Measurements from ENCODE around the gene INPP5D. TPM values are rescaled to one million over a fixed set of nuclear protein-coding genes. Genes with fewer than 3 reads are reported as not detected.

The INPP5D gene
- polyA plus RNA-seq, 2 of the 4 experiments (the other 2 are of a cell fraction), result 0.26 to 0.53 TPM

DNA sequence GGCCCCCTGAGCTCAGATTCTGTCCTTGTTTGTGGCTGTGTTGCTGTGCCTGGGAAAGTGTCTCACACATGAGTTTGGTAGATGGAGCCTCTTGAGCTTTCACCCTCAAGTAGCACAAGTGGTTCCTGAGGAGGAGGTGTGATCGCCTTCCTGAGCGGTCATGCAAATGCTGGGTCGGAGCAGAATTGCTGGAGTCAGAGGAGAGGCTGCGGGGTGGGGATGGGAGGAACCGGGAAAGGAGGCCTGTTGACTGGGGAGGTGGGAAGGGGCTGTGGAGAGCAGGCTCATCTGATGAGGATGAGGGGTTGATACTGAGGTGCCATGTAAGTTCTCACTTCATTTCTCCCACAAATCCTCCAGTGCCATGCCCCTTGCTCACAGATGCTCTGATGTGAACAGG lies 142.9 kb downstream of the INPP5D start:
- Histone ChIP-seq H3K4me1 (peaks cover under 1% of the 10 kb centered on the region; the same call in 2 of the 3 replicates), H3K4me3 (no peak overlapping the region), H3K4me2 (no peak overlapping the region), H3K9me3 (peaks cover 14% of the 10 kb centered on the region; the same call in 1 of the 3 replicates), H3K27ac (no peak overlapping the region)
- CTCF ChIA-PET, result interaction anchor here (1.2 kb wide), 1 partner anchor 10 kb away, joined by 3 read pairs; no protein-coding TSS in a partner anchor
- no peak for ATAC-seq
- no peak for TF ChIP-seq MYC (IDR thresholded peaks at IDR 0.05; ENCODE audit: borderline replicate concordance, low read length)
- no peak for TF ChIP-seq NFE2L2 (conservative IDR thresholded peaks at IDR 0.05; ENCODE audit: low read length)
- TF ChIP-seq HOXA7 (CRISPR knock-in tag; IDR thresholded peaks at IDR 0.05), result no peak
- TF ChIP-seq, protein P1, sequence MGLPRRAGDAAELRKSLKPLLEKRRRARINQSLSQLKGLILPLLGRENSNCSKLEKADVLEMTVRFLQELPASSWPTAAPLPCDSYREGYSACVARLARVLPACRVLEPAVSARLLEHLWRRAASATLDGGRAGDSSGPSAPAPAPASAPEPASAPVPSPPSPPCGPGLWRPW (IDR thresholded peaks at IDR 0.05), result no peak
- no peak for TF ChIP-seq CHD2 (IDR thresholded peaks at IDR 0.05; ENCODE audit: low read length, partially characterized antibody)
- no peak for TF ChIP-seq KDM5A (IDR thresholded peaks at IDR 0.05)
- TF ChIP-seq, protein P2, sequence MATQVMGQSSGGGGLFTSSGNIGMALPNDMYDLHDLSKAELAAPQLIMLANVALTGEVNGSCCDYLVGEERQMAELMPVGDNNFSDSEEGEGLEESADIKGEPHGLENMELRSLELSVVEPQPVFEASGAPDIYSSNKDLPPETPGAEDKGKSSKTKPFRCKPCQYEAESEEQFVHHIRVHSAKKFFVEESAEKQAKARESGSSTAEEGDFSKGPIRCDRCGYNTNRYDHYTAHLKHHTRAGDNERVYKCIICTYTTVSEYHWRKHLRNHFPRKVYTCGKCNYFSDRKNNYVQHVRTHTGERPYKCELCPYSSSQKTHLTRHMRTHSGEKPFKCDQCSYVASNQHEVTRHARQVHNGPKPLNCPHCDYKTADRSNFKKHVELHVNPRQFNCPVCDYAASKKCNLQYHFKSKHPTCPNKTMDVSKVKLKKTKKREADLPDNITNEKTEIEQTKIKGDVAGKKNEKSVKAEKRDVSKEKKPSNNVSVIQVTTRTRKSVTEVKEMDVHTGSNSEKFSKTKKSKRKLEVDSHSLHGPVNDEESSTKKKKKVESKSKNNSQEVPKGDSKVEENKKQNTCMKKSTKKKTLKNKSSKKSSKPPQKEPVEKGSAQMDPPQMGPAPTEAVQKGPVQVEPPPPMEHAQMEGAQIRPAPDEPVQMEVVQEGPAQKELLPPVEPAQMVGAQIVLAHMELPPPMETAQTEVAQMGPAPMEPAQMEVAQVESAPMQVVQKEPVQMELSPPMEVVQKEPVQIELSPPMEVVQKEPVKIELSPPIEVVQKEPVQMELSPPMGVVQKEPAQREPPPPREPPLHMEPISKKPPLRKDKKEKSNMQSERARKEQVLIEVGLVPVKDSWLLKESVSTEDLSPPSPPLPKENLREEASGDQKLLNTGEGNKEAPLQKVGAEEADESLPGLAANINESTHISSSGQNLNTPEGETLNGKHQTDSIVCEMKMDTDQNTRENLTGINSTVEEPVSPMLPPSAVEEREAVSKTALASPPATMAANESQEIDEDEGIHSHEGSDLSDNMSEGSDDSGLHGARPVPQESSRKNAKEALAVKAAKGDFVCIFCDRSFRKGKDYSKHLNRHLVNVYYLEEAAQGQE (IDR thresholded peaks at IDR 0.05), result no peak
- TF ChIP-seq, protein P3, sequence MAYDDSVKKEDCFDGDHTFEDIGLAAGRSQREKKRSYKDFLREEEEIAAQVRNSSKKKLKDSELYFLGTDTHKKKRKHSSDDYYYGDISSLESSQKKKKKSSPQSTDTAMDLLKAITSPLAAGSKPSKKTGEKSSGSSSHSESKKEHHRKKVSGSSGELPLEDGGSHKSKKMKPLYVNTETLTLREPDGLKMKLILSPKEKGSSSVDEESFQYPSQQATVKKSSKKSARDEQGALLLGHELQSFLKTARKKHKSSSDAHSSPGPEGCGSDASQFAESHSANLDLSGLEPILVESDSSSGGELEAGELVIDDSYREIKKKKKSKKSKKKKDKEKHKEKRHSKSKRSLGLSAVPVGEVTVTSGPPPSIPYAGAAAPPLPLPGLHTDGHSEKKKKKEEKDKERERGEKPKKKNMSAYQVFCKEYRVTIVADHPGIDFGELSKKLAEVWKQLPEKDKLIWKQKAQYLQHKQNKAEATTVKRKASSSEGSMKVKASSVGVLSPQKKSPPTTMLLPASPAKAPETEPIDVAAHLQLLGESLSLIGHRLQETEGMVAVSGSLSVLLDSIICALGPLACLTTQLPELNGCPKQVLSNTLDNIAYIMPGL (CRISPR knock-in tag; IDR thresholded peaks at IDR 0.05; ENCODE audit: borderline replicate concordance), result no peak
- no peak for TF ChIP-seq MAZ (IDR thresholded peaks at IDR 0.05; ENCODE audit: borderline replicate concordance, low read depth, low read length)
- TF ChIP-seq RCOR1 (IDR thresholded peaks at IDR 0.05; ENCODE audit: low read depth, low read length), result no peak
- no peak for TF ChIP-seq ZC3H11A (IDR thresholded peaks at IDR 0.05)
- no peak for TF ChIP-seq TFCP2L1 (CRISPR knock-in tag; IDR thresholded peaks at IDR 0.05)
- TF ChIP-seq, protein P4, sequence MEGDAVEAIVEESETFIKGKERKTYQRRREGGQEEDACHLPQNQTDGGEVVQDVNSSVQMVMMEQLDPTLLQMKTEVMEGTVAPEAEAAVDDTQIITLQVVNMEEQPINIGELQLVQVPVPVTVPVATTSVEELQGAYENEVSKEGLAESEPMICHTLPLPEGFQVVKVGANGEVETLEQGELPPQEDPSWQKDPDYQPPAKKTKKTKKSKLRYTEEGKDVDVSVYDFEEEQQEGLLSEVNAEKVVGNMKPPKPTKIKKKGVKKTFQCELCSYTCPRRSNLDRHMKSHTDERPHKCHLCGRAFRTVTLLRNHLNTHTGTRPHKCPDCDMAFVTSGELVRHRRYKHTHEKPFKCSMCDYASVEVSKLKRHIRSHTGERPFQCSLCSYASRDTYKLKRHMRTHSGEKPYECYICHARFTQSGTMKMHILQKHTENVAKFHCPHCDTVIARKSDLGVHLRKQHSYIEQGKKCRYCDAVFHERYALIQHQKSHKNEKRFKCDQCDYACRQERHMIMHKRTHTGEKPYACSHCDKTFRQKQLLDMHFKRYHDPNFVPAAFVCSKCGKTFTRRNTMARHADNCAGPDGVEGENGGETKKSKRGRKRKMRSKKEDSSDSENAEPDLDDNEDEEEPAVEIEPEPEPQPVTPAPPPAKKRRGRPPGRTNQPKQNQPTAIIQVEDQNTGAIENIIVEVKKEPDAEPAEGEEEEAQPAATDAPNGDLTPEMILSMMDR (IDR thresholded peaks at IDR 0.05), result no peak
- no peak for TF ChIP-seq NPAS2 (CRISPR knock-in tag; IDR thresholded peaks at IDR 0.05; ENCODE audit: borderline replicate concordance)
- TF ChIP-seq EHF (CRISPR knock-in tag; IDR thresholded peaks at IDR 0.05), result no peak
- no peak for TF ChIP-seq FOXS1 (CRISPR knock-in tag; IDR thresholded peaks at IDR 0.05)
- no peak for TF ChIP-seq EHMT2 (IDR thresholded peaks at IDR 0.05; ENCODE audit: low read depth)
- no peak for TF ChIP-seq EP300 (IDR thresholded peaks at IDR 0.05)
- 71% methylated on average over 5 of the region's 5 CpGs for WGBS (ENCODE audit: missing lambda C conversion rate)
- POLR2A ChIA-PET, result no interaction called here
- no peak for DNase-seq (ENCODE audit: low read depth in 1 of 2, low spot score in 1 of 2)
- FAIRE-seq, result no peak

DNA sequence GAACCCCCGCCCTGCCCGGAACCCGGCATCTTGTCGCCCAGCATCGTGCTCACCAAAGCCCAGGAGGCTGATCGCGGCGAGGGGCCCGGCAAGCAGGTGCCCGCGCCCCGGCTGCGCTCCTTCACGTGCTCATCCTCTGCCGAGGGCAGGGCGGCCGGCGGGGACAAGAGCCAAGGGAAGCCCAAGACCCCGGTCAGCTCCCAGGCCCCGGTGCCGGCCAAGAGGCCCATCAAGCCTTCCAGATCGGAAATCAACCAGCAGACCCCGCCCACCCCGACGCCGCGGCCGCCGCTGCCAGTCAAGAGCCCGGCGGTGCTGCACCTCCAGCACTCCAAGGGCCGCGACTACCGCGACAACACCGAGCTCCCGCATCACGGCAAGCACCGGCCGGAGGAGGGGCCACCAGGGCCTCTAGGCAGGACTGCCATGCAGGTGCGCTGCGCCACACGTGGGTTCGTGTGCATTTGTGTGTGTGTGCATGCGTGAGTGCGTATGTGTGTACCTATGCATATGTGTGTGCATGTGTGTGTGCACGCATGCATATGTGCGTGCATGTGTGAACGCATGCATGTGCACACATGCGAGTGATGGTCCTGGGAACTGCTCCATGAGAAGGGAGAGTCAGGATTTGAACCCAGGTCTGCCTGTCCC lies 144.3 kb downstream of the INPP5D start:
- no peak for ATAC-seq
- WGBS (ENCODE audit: missing lambda C conversion rate), result 93% methylated on average over 28 of the region's 50 CpGs
- H3K4me2 ChIP-seq, result no peak overlapping the region
- no peak overlapping the region for H3K4me3 ChIP-seq
- no peak for DNase-seq (ENCODE audit: low read depth in 1 of 2, low spot score in 1 of 2)
- ChIA-PET CTCF (no interaction called here), POLR2A (no interaction called here)
- no peak overlapping the region for H3K27ac ChIP-seq
- no peak for FAIRE-seq
- peaks cover 14% of the 10 kb centered on the region; the same call in 1 of the 3 replicates for H3K9me3 ChIP-seq
- H3K4me1 ChIP-seq, result peaks cover 14% of the 10 kb centered on the region
- TF ChIP-seq SMC3 (IDR thresholded peaks at IDR 0.05), result no peak
- no peak for TF ChIP-seq GATA3 (IDR thresholded peaks at IDR 0.05; ENCODE audit: borderline replicate concordance)
- TF ChIP-seq, protein P5, sequence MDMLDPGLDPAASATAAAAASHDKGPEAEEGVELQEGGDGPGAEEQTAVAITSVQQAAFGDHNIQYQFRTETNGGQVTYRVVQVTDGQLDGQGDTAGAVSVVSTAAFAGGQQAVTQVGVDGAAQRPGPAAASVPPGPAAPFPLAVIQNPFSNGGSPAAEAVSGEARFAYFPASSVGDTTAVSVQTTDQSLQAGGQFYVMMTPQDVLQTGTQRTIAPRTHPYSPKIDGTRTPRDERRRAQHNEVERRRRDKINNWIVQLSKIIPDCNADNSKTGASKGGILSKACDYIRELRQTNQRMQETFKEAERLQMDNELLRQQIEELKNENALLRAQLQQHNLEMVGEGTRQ (IDR thresholded peaks at IDR 0.05), result no peak
- TF ChIP-seq CBX8 (IDR thresholded peaks at IDR 0.05), result no peak
- TF ChIP-seq, protein P3 (CRISPR knock-in tag; IDR thresholded peaks at IDR 0.05; ENCODE audit: borderline replicate concordance), result no peak
- TF ChIP-seq ZC3H11A (IDR thresholded peaks at IDR 0.05), result no peak
- TF ChIP-seq MAFK (IDR thresholded peaks at IDR 0.05; ENCODE audit: partially characterized antibody), result no peak
- TF ChIP-seq, protein P4 (IDR thresholded peaks at IDR 0.05), result no peak

Measured in A549 (cell line).